Pancreas (tissue), 10 donors: Measurements from ENCODE around the gene TMEM170B. TPM values are rescaled to one million over a fixed set of nuclear protein-coding genes. Genes with fewer than 3 reads are reported as not detected.

ENCODE experiments used
- ATAC-seq, 4 donors: fragments of 200-7000 bp; cut with Tn5 transposase; one replicate each; pipeline versions ENCODE4 v1.8.0 to v1.9.1; 2020; ENCODE audit warnings: mild to moderate bottlenecking in 4 of 4, moderate library complexity in 4 of 4
- DNase-seq, 6 donors: peaks; one replicate each; pipeline ENCODE4 v3.0.0-alpha.2; 2020
- FAIRE-seq: peaks from 2 replicates; lab custom pipeline; 2012; peaks lifted over from hg19 to GRCh38; lab: Jason Lieb, UNC
- H3K27ac ChIP-seq, 4 donors: fragments of 200-600 bp; sonication (generic); 1 replicate in 3 of 4; 2 replicates in 1 of 4; pipeline versions ENCODE4 v1.5.0 to v1.8.0; 2020
- H3K27me3 ChIP-seq, 4 donors: fragments of 200-600 bp; one replicate each; pipeline ENCODE4 v1.8.0; 2021
- H3K36me3 ChIP-seq, 3 donors: fragments of 200-600 bp; sonication (generic) in 1 of 3; one replicate each; pipeline versions ENCODE4 v1.5.0 to v1.8.0; 2020 to 2021
- H3K4me1 ChIP-seq, 3 donors: fragments of 200-600 bp; one replicate each; pipeline ENCODE4 v1.8.0; 2021
- H3K4me3 ChIP-seq, 4 donors: fragments of 200-600 bp; sonication (generic) in 2 of 4; one replicate each; pipeline versions ENCODE4 v1.5.0 to v1.8.0; 2020 to 2021
- H3K9me3 ChIP-seq, 4 donors: fragments of 200-600 bp; one replicate each; pipeline ENCODE4 v1.8.0; 2021
- CTCF ChIP-seq, 4 donors: fragments of 200-600 bp; sonication (generic) in 3 of 4; IDR thresholded peaks; one replicate each; pipeline versions ENCODE4 v1.5.0 to v1.8.0; 2021; ENCODE audit warnings: antibody characterized with exemption in 4 of 4
- WGBS, 2 donors: extraction: QIAGEN DNeasy Blood & Tissue Kit; methylation state at CpG; one replicate each; pipeline ENCODE4 v1.1.7; 2013; 5-methylcytosine and 5-hydroxymethylcytosine counted together
- intact Hi-C, 3 donors: fragments of 100-400 bp; cut with DNase I; formaldehyde crosslinking; loops; one replicate each; pipeline versions ENCODE4 v1.11.1 to v1.14.2; 2022
- polyA plus RNA-seq, 2 donors: library from polyadenylated mRNA; stranded (reverse); fragments of 200-250 nt; gene quantifications; one replicate each; pipeline ENCODE4 v1.2.3, GENCODE V29; 2013
- total RNA-seq, 6 donors: library from RNA; stranded (reverse); fragmentation: NEBNext Ultra II Directional in 4 of 6; extraction: Animal tissue kit (Norgen Biotek cat#: 25700) in 4 of 6; gene quantifications; one replicate each; pipeline versions ENCODE4 v1.2.1 to v1.2.4, GENCODE V29; 2021 to 2023
- donor health status: healthy with polysubstance abuse.
- donor health status: DM: no; HTN: no; CAD: no; lungs with moderate emphysema.
- donor health status: DM: no; HTN: no; CAD: no.
- donor health status: control.
- donor health status: control.
- donor health status: Bipolar disorder and iron deficiency.
- donor health status: DM: yes; HTN: yes; CAD: no.
- donor health status: DM: no; HTN: no; CAD: no.
- donor health status: DM: no; HTN: no; CAD: no.
- donor health status: DM: yes; HTN: yes; CAD: no.

Gene TMEM170B
- total and polyA plus RNA-seq, 8 donors, result 0.49 to 2.3 (median 1.4) TPM

- WGBS, 2 donors, result 23 to 32% methylated on average over 6 of the region's 6 CpGs
- no peaks in the 10 kb centered on the region for H3K27me3 ChIP-seq
- H3K36me3 ChIP-seq, result no peaks in the 10 kb centered on the region
- DNase-seq (peak in 1 of 6 donors; percentile 10), FAIRE-seq (no peak), ATAC-seq (peak in 3 of 4 donors; percentile 59 to 67 (median 63))
- no peak for TF ChIP-seq CTCF (IDR thresholded peaks at IDR 0.05)
- intact Hi-C loops, result no loop called here
- H3K9me3 ChIP-seq, result no peaks in the 10 kb centered on the region
- H3K4me1 ChIP-seq, result peaks cover 0 to 7% (median 6%) of the 10 kb centered on the region in 3 donors
- H3K27ac ChIP-seq, result no peak overlapping the region
- no peak overlapping the region for H3K4me3 ChIP-seq
These were observed 68.8 kb downstream of the TMEM170B start for GRCh38 chr6:11606332-11606731.

GRCh38 chr6:11607383-11607782, 69.8 kb downstream of the TMEM170B start:
- no peak for FAIRE-seq
- DNase-seq, result peak in 1 of 6 donors; percentile 10
- Histone ChIP-seq H3K27ac (no peak overlapping the region), H3K27me3 (no peaks in the 10 kb centered on the region), H3K36me3 (no peaks in the 10 kb centered on the region), H3K4me1 (peaks cover 0 to 7% (median 6%) of the 10 kb centered on the region in 3 donors), H3K9me3 (no peaks in the 10 kb centered on the region), H3K4me3 (no peak overlapping the region)
- TF ChIP-seq CTCF (IDR thresholded peaks at IDR 0.05), result no peak
- intact Hi-C loops, result no loop called here
- 45 to 61% methylated on average over 7 of the region's 7 CpGs for WGBS, 2 donors
- ATAC-seq, result peak in 3 of 4 donors; percentile 60 to 76 (median 62)

- 92 to 96% methylated on average over 6 of the region's 6 CpGs for WGBS, 2 donors
- Histone ChIP-seq H3K9me3 (no peaks in the 10 kb centered on the region), H3K27me3 (no peaks in the 10 kb centered on the region), H3K4me1 (peaks cover 0 to 7% (median 6%) of the 10 kb centered on the region in 3 donors), H3K36me3 (no peaks in the 10 kb centered on the region), H3K4me3 (no peak overlapping the region), H3K27ac (no peak overlapping the region)
- FAIRE-seq, result no peak
- intact Hi-C loops, result no loop called here
- DNase-seq, result no peak
- no peak for TF ChIP-seq CTCF (IDR thresholded peaks at IDR 0.05)
- no peak for ATAC-seq
These were observed 71.2 kb downstream of the TMEM170B start for GRCh38 chr6:11608600-11609323.

GRCh38 chr6:11609324-11610071, 71.9 kb downstream of the TMEM170B start:
- ATAC-seq (no peak), DNase-seq (no peak), FAIRE-seq (no peak)
- Histone ChIP-seq H3K9me3 (no peaks in the 10 kb centered on the region), H3K27me3 (no peaks in the 10 kb centered on the region), H3K4me1 (peaks cover 0 to 7% (median 6%) of the 10 kb centered on the region in 3 donors), H3K27ac (no peak overlapping the region), H3K36me3 (no peaks in the 10 kb centered on the region), H3K4me3 (no peak overlapping the region)
- 84 to 86% methylated on average over 18 of the region's 18 CpGs for WGBS, 2 donors
- TF ChIP-seq CTCF (IDR thresholded peaks at IDR 0.05), result no peak
- intact Hi-C loops, result no loop called here
